OCI-LY7 (cell line): ENCODE data around the gene CRIP1.

ENCODE experiments used
- CTCF ChIP-seq: fragments of 200-600 bp; sonication (generic); conservative IDR thresholded peaks from 2 replicates; pipeline ENCODE4 v1.5.1; 2014; ENCODE audit warnings: mild to moderate bottlenecking, antibody characterized with exemption, low read length, moderate library complexity, mixed read lengths
- EZH2phosphoT487 ChIP-seq: fragments of 200-600 bp; sonication (generic); IDR thresholded peaks from 2 replicates; pipeline ENCODE4 v1.6.1; 2018; ENCODE audit warnings: low read depth, borderline replicate concordance, mild to moderate bottlenecking, mixed run types, antibody characterized with exemption, low read length, moderate library complexity, mixed read lengths

DNA sequence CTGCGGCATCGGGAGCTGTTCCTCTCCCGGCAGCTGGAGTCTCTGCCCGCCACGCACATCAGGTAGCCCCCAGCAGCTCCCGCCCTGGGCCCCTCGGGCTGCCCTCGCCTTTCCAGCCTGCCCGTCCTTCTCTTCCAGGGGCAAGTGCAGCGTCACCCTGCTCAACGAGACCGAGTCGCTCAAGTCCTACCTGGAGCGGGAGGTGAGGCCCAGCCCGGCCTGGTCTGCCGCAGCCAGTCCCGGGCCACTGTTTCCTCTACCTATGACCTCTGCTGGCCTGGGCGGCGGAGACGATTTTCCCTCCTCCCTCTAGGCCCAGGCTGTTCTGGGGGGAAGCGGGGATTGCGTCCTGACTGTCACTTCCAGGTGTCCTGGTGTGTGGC is 36.6 kb upstream of the CRIP1 start:
- TF ChIP-seq CTCF = no peak
- TF ChIP-seq EZH2phosphoT487 = no peak
